Thymus (tissue), 11 donors: ENCODE results near the gene OR2S2. TPM values are rescaled to one million over a fixed set of nuclear protein-coding genes. Genes with fewer than 3 reads are reported as not detected.

Experiments
- DNase-seq, 9 donors: peaks; one replicate each; pipeline ENCODE4 v3.0.0-alpha.2; 2013; ENCODE audit warnings: low spot score in 9 of 9, low read depth in 6 of 9, missing footprints in 1 of 9
- H3K27ac ChIP-seq, 2 donors: one replicate each; pipeline ENCODE4 v1.5.1; 2013; ENCODE audit warnings: control low read depth in 1 of 2, low read depth in 1 of 2, low read length in 1 of 2, mild to moderate bottlenecking in 1 of 2, moderate library complexity in 1 of 2
- H3K27me3 ChIP-seq, 2 donors: one replicate each; pipeline ENCODE4 v1.5.1; 2013; ENCODE audit warnings: low read length in 1 of 2; ENCODE audit not compliant: control insufficient read depth in 2 of 2, insufficient read depth in 1 of 2
- H3K36me3 ChIP-seq, 2 donors: one replicate each; pipeline ENCODE4 v1.5.1; 2013; ENCODE audit warnings: low read length in 1 of 2, mild to moderate bottlenecking in 1 of 2, moderate library complexity in 1 of 2; ENCODE audit not compliant: control insufficient read depth in 2 of 2, insufficient read depth in 2 of 2
- H3K4me1 ChIP-seq, 2 donors: one replicate each; pipeline ENCODE4 v1.5.1; 2013; ENCODE audit warnings: low read length in 2 of 2; ENCODE audit not compliant: control insufficient read depth in 2 of 2, insufficient read depth in 2 of 2
- H3K4me3 ChIP-seq, 2 donors: one replicate each; pipeline ENCODE4 v1.5.1; 2013; ENCODE audit warnings: low read length in 2 of 2, control low read depth in 1 of 2, mild to moderate bottlenecking in 1 of 2
- H3K9me3 ChIP-seq, 2 donors: one replicate each; pipeline ENCODE4 v1.5.1; 2013; ENCODE audit warnings: low read length in 1 of 2, mild to moderate bottlenecking in 1 of 2; ENCODE audit not compliant: control insufficient read depth in 2 of 2, insufficient read depth in 1 of 2
- WGBS: extraction: QIAGEN DNeasy Blood & Tissue Kit; methylation state at CpG from one replicate; pipeline ENCODE4 v1.1.7; 2013; 5-methylcytosine and 5-hydroxymethylcytosine counted together
- polyA plus RNA-seq: library from polyadenylated mRNA; stranded (reverse); fragments of 200-250 nt; gene quantifications from one replicate; pipeline ENCODE4 v1.2.3, GENCODE V29; 2013
- total RNA-seq: library from RNA; stranded (reverse); fragments of 120-200 nt; gene quantifications from one replicate; pipeline ENCODE4 v1.2.4, GENCODE V29; 2013
- donor health status: healthy.

Gene OR2S2
- total and polyA plus RNA-seq, 2 donors = 0.02 TPM; not detected in 1

- DNase-seq = peak in 1 of 9 donors; percentile 49
- Histone ChIP-seq H3K27ac (no peak overlapping the region), H3K4me1 (peaks cover 3 to 6% of the 10 kb centered on the region in 2 donors), H3K4me3 (no peak overlapping the region), H3K36me3 (no peaks in the 10 kb centered on the region), H3K27me3 (no peaks in the 10 kb centered on the region), H3K9me3 (peaks cover 0 to 4% of the 10 kb centered on the region in 2 donors)
- 51% methylated on average over 3 of the region's 3 CpGs for WGBS
Measured at GRCh38 chr9:35932735-35933134, 25.2 kb downstream of the OR2S2 start.

DNA sequence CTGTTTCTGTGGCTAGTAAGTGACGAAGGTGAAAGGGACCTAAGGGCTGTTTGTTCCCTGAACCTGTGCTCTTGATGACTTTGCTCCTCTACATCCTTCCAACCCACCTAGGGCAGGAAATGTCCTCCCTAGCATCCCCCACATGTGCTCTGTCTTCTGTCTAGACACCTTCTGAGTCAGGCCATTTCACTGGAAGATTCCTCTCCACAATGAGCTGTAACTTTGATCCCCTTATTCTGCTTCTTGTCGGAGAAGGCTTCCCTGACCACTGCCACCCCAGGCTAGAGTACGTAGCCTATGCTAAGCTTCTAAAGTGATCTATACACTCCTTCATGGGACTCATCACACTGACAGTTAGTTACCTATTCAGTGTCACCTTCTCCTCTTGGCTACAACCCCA lies 27.0 kb downstream of the OR2S2 start:
- no peak for DNase-seq
- Histone ChIP-seq H3K4me1 (peaks cover 0 to 2% of the 10 kb centered on the region in 2 donors), H3K27me3 (no peaks in the 10 kb centered on the region), H3K27ac (no peak overlapping the region), H3K9me3 (no peaks in the 10 kb centered on the region), H3K36me3 (no peaks in the 10 kb centered on the region), H3K4me3 (no peak overlapping the region)
- 99% methylated on average over 3 of the region's 3 CpGs for WGBS

- Histone ChIP-seq H3K4me1 (peaks cover 0 to 2% of the 10 kb centered on the region in 2 donors), H3K27ac (no peak overlapping the region), H3K27me3 (no peaks in the 10 kb centered on the region), H3K9me3 (no peaks in the 10 kb centered on the region), H3K36me3 (no peaks in the 10 kb centered on the region), H3K4me3 (no peak overlapping the region)
- no peak for DNase-seq
Measured at GRCh38 chr9:35930521-35930920, 27.4 kb downstream of the OR2S2 start.

GRCh38 chr9:35929453-35929718 lies 28.6 kb downstream of the OR2S2 start:
- Histone ChIP-seq H3K4me1 (peaks cover 0 to 2% of the 10 kb centered on the region in 2 donors), H3K27me3 (no peaks in the 10 kb centered on the region), H3K4me3 (no peak overlapping the region), H3K36me3 (no peaks in the 10 kb centered on the region), H3K27ac (no peak overlapping the region), H3K9me3 (no peaks in the 10 kb centered on the region)
- WGBS = 94% methylated on average over 6 of the region's 6 CpGs
- DNase-seq = no peak

GRCh38 chr9:35928591-35929452 lies 29.1 kb downstream of the OR2S2 start:
- Histone ChIP-seq H3K27ac (no peak overlapping the region), H3K36me3 (no peaks in the 10 kb centered on the region), H3K4me3 (no peak overlapping the region), H3K27me3 (no peaks in the 10 kb centered on the region), H3K9me3 (no peaks in the 10 kb centered on the region), H3K4me1 (peaks cover 0 to 4% of the 10 kb centered on the region in 2 donors)
- no peak for DNase-seq
- 97% methylated on average over 9 of the region's 9 CpGs for WGBS

DNA sequence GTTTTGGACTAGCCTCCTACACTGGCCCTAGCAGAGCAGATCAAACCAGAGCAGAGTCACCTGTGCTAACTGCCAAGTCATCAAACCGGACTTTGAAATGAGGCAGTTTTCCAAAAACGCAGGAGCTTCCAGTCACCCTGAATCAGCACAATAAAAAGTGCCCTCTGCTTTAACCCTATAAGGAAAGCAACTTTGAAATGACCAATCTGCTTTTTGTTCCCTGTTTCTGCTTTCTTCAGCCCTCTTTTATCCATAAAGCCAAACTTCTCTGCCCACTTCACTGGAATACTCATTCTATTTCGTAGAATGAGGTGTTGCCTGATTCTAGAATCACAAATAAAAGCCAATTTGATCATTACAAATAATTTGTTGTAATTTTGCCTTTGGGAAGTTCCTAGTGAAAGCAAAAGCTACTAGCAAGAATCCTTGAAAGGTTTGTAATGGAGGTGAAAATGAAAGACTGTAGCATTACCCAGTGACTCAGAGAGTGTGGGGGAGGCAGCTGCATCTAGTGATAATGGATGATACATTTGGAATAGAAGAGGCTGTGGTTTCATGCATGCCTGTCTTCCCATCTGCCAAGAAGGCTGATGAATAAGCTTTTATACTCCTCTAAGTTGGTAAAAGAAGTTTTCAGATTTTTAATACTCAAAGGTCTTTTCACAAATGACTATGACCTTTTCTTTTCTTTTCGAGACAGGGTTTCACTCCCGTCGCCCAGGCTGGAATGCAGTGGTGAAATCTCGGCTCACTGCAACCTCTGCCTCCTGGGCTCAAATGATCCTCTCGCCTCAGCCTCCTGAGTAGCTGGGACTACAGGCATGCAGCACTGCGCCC lies 33.8 kb downstream of the OR2S2 start:
- WGBS = 81% methylated on average over 9 of the region's 9 CpGs
- Histone ChIP-seq H3K4me1 (peaks cover 0 to 9% of the 10 kb centered on the region in 2 donors), H3K36me3 (no peaks in the 10 kb centered on the region), H3K4me3 (no peak overlapping the region), H3K27ac (peak overlapping the region in 1 of 2 donors; percentile 3), H3K9me3 (no peaks in the 10 kb centered on the region), H3K27me3 (no peaks in the 10 kb centered on the region)
- no peak for DNase-seq

DNA sequence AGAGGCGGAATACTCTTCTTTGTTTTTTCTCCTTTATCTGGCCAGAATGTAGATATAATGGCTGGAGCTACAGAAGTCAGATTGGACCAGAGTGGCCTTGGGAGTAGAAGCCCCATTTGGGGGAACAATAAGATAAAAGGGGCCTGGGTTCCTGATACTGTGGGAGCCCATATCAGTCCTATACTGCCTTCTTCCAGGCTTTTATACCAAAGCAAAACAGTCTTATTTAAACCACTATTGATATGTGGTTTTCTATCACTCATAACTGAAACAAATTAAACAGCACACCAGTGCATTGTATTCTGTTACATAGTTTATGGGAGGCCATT lies 34.4 kb downstream of the OR2S2 start:
- no peak for DNase-seq
- H3K36me3 ChIP-seq = no peaks in the 10 kb centered on the region
- no peaks in the 10 kb centered on the region for H3K9me3 ChIP-seq
- peak overlapping the region in 1 of 2 donors; percentile 3 for H3K27ac ChIP-seq
- WGBS = 100% methylated on average over 1 of the region's 1 CpG
- H3K4me3 ChIP-seq = no peak overlapping the region
- H3K27me3 ChIP-seq = no peaks in the 10 kb centered on the region
- peaks cover 0 to 9% of the 10 kb centered on the region in 2 donors for H3K4me1 ChIP-seq

DNA sequence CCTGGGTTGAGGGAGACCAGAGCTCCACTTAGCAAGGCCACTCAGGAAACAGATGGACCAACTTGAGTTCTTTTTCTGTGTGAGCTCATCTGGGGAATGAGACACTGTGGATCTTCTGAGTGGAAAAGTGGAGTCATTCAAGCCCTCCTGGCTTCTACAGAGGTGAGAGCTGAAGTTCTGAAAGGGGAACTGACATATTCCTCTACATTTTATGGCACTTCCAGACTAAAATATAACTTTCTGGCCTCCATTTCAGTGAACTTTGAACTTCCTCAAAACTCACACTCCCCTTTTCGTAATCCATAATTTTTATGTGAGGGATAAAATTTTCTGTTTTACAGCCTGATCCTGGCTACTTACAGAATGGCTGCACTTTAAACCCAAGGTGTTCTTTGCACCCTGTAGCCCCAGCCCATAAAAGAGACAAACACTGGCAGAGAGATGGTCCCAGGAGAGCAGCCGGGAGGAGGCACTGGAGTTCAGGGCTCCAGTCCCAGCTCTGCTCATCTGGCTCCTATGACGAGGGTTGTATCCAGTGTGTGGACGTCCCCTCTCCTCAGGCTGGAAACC lies 37.8 kb downstream of the OR2S2 start:
- Histone ChIP-seq H3K36me3 (no peaks in the 10 kb centered on the region), H3K9me3 (no peaks in the 10 kb centered on the region), H3K27me3 (no peaks in the 10 kb centered on the region), H3K4me1 (peaks cover 0 to 20% of the 10 kb centered on the region in 2 donors), H3K27ac (no peak overlapping the region), H3K4me3 (no peak overlapping the region)
- DNase-seq = no peak
- WGBS = 97% methylated on average over 4 of the region's 4 CpGs
